Esophagus squamous epithelium (tissue), 4 donors: Measurements from ENCODE around the gene SPECC1.

ENCODE experiments used
- CTCF ChIP-seq, 6 experiments: fragments of 450-650 bp in 4 of 6; fragments of 200-600 bp in 2 of 6; sonication (generic) in 2 of 6; IDR thresholded peaks; one replicate each; pipeline ENCODE4 v1.5.1; 2016 to 2019; ENCODE audit warnings: antibody characterized with exemption in 6 of 6, mild to moderate bottlenecking in 4 of 6, moderate library complexity in 4 of 6
- POLR2A ChIP-seq, 4 donors: fragments of 450-650 bp; IDR thresholded peaks; one replicate each; pipeline ENCODE4 v1.6.1; 2017; ENCODE audit warnings: antibody characterized with exemption in 4 of 4, mild to moderate bottlenecking in 4 of 4, moderate library complexity in 3 of 4

- TF ChIP-seq CTCF (IDR thresholded peaks at IDR 0.05) (no peak), POLR2A (IDR thresholded peaks at IDR 0.05) (no peak)
Measured at GRCh38 chr17:20314834-20315233, 305.7 kb downstream of the SPECC1 start.
